Measurements from ENCODE around the gene CCDC190.

DNA sequence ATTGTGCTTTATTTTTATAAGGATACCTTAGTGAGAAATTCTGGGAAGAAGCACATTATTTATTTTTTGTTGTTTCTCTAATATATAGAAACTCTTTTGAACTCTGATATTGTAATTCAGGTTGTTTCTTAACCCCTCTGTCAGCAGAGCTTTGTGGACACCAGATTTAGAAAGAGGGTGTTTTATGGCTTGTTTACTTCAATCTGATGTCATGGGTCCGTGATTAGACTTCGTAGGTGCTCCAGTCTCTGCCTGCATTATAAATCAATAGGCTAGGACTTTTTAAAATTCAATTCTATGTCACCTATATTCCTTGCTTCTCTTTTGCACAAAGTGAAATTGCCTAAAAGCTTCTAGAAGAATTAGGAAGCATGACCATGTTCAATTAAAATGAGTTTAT is 47.3 kb upstream of the CCDC190 start:
- TF ChIP-seq EZH2phosphoT487 (IDR thresholded peaks at IDR 0.05; ENCODE audit: unreplicated experiment) = no peak
- TF ChIP-seq EZH2 (IDR thresholded peaks at IDR 0.05; ENCODE audit: low read depth, unreplicated experiment) = no peak
- TF ChIP-seq JUNB (IDR thresholded peaks at IDR 0.05; ENCODE audit: unreplicated experiment) = no peak
- TF ChIP-seq, protein P1, sequence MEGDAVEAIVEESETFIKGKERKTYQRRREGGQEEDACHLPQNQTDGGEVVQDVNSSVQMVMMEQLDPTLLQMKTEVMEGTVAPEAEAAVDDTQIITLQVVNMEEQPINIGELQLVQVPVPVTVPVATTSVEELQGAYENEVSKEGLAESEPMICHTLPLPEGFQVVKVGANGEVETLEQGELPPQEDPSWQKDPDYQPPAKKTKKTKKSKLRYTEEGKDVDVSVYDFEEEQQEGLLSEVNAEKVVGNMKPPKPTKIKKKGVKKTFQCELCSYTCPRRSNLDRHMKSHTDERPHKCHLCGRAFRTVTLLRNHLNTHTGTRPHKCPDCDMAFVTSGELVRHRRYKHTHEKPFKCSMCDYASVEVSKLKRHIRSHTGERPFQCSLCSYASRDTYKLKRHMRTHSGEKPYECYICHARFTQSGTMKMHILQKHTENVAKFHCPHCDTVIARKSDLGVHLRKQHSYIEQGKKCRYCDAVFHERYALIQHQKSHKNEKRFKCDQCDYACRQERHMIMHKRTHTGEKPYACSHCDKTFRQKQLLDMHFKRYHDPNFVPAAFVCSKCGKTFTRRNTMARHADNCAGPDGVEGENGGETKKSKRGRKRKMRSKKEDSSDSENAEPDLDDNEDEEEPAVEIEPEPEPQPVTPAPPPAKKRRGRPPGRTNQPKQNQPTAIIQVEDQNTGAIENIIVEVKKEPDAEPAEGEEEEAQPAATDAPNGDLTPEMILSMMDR (conservative IDR thresholded peaks at IDR 0.05; ENCODE audit: low read depth in 2 of 2) = no peak
- TF ChIP-seq CREB1 (CRISPR knock-in tag; IDR thresholded peaks at IDR 0.05; ENCODE audit: low read depth) = no peak
